NCI-H187 (cell line): Measurements from ENCODE around the gene FGGY.

Experiments
- DNase-seq, 2 experiments: peaks; one replicate each; lab custom pipeline; 2025; lab: John Stamatoyannopoulos, UW

FGGY gene

DNA sequence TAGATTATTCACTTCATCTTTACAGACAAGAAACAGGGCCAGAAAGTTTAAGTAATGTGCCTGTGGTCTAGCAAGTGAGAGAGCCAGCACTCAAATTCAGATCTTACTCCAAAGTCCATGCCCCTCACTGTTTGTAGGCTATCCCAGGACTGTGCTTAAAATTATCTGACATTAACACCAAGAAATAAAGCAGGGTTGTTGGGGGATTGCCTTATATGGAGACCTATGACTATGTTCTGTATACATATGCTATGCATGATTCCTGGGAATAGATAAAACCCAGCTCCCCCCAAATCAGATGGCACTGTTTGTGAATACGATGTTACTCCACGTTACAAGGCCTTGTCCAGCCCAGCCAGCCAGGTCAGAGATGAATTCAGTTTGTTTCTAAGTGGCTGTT is 386.3 kb downstream of the FGGY start:
- no peak for DNase-seq

DNA sequence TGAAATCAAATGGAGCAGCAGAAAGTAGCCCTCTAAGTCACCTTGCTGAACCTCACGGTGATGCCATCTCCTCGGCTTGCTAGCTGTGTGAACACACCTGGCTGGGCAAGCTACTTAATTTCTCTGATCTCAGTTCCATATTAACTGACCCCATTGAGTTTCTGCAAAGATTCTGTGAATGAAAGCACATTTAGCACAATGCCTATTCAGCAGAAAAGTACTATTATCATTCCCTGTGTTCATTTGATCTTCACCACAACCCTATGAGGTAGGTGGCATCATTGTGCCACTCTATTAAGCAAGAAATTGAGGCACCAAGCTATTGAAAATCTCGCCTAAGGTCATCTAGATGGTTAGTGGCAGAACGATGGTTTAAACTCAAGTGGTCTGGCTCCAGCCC is 387.8 kb downstream of the FGGY start:
- DNase-seq, result no peak

DNA sequence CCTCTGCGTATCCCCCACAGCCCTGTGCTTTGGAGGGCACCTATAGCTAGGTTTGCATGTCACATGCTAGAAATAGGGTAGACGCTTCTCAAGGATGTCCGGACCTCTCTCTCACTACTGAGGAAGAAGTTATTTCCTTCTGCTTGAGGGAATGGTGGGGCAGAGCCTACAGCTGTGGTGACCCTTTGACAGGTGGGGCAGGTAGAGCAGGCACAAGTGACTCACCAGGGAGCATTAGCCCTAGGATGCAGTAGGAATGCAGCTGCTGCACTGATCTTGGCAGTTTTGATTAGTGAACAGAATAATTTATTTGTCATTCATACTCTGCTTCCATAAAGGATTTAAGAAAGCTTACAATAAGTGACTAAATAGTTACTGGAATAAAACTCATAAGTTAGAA is 388.2 kb downstream of the FGGY start:
- DNase-seq, result no peak

DNA sequence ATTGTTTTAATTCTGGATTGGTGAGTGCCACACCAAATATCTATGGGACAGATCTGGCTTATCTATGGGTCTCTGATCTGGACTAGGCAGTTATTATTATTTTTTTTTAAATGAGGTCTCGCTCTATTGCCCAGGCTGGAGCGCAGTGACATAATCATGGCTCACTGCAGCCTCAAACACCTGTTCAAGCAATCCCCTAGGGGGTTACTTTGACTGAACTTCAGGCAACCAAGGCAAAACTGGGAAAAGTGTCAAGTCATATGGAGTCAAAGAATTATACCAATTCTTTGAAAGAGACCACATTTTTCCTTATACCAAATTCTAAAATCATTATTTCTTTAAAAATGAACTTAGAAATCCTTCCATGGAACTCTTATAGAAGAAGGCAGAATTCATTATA is 388.8 kb downstream of the FGGY start:
- peak in 1 of 2 experiments; percentile 22 for DNase-seq

DNA sequence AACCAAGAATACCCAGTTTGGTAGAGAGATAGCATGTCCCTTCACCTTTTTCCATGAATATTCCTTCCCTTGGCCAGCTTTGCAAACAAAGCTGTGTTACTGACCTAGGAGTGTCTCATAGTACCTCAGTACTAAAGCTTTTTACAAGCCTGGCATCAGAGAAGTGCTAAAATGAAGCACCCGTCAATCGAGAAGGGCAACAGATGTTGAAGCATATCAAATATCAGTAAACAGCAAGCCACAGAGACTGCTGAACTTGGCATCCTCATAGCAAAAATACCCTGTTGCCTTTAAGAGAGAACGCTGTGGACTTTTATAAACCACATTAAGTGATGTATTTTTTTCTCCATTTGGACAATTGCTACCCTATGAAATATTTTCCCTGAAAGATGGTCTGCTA is 389.3 kb downstream of the FGGY start:
- peak in 1 of 2 experiments; percentile 58 for DNase-seq

DNA sequence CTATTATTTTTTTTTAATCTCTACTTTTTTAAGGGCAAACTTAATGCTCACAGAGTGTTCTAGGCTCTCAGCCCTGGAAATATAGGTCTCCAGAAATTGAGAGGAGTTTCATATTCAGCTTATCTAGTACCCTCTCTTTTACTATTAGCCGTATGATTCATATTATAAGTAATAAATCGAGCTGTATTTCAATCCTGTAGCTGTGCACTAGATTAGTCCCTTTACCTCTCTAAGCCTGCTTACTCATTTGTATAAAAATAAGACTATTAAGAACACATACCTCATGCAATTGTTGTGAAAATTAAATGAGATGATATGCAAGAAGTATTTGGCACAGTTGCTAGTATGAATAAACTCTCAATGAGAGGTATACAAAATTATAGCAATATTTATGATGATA is 389.7 kb downstream of the FGGY start:
- no peak for DNase-seq

DNA sequence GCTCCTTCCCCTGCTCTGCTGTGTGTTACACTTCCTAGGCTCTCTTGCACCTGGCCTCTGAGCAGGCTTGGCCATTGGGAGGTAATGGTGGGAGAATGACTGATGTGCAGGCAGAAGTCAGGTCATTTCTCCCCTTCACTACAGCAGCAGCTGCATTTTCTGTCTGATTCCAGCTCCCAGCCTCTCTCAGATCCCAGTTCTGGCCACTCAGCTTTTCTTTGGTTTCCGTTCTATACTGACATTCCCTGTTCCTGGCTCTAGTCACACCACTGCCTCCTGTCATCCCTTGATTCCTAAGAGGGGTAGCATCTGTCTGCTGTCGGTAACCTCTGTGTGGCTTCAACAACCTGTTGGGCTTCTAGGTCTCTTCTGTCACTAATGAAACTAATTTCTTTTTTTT is 390.2 kb downstream of the FGGY start:
- DNase-seq, result no peak

DNA sequence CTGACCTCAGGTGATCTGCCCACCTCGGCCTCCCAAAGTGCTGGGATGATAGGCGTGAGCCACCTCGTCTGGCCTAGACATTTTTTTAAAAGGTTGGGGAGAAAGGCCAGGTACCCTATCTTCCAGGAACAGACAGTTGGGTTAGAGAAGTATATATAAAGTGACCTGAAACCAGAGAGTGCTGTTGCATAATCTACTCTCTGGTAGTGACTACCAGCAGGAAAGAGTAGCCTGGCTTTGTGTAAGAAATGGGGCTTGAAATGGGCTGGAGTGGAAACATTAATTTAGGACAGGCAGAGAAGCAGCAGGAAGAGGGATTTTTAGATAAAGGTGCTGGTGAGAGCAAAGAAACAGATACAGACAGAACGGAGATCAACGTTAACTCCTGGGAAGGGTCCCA is 392.1 kb downstream of the FGGY start:
- no peak for DNase-seq

DNA sequence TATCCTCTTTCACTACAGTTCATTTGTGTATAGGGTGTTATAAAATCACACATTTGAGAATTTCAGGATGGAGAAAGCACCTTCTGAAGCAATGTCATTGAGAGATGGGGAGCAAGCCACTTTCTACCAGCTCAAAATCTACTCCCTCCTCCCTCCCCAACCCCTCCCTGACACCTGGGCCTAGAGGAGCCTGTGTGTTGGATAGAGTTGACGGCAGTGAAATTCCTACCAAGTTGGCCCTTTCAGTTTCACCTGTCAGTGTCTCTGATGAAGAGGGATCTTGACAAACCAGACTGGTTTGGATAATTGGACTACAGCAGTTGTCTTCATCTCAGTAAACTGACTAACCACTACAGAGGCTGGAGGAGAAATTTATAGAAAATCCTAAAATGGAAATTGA is 392.8 kb downstream of the FGGY start:
- DNase-seq, result no peak

DNA sequence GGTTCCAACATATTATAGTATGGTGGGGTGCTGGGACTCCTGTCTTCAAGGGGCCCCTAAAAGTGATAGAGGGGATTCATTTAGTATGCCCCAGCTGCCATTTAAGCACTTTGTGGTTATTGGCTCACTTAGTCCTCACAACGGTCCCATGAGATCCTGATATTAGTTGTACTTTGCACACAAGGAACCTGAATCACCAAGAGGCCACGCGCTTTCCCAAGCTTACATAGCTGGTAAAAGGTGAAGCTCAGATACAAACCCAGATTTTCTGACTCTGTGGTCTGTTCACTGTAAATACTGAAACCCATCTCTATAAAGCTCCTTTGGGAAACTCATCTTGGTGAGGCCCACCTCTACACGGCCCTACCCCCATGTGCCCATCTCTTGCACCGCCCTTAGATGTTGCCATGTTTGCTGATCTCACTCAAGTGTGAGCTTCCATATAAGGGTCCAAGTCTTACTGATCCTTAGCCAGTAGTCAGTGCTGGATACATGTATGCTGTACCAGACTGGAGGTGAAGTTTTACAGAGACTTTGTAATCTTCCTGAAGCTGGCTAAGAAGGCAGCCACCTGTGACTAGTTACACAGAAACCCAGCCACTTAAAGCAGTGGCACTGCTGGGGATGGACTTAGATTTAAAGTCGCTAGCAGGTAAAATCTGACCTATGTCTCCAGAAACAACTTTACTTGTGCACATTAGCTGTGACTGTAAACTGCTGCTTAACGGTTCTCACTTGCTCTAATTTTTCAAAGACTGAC is 393.5 kb downstream of the FGGY start:
- no peak for DNase-seq

DNA sequence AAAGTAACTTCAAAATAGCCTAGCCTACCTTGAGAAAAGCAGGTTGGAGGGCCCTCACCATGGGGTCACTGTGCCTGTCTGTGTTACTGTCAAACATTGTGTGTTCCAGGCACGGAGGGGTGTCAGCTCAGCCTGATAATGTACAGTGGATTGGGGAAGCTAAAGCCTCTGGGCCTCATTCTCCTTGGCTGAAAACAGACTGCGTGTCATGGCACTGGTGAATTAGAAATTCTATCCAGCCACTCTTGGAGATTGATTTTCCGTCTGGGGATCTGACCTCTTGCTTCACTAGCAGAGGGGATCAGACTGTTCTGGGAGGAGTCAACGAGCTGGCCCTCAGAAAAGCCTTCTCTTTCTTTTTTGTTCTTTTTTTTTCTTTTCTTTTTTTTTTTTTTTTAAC is 394.4 kb downstream of the FGGY start:
- DNase-seq, result no peak

DNA sequence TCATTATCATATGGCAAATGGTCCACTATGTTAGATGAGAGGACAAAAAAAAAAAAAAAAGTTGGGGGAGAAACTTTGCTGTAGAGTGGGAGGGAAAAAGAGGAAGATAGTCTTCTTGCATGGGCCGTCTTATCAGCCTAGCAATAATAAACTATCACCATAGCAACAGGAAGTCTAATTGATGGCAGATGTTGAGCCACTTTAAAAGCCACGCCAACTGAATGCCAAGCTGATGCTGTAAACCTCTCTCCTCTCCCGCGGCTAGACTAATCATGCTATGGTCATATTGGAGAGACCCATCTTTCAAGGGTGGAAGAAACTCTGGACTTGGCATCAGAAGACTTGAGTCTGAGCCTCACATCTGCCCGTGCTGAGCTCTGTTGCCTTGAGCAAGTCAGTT is 395.7 kb downstream of the FGGY start:
- no peak for DNase-seq

DNA sequence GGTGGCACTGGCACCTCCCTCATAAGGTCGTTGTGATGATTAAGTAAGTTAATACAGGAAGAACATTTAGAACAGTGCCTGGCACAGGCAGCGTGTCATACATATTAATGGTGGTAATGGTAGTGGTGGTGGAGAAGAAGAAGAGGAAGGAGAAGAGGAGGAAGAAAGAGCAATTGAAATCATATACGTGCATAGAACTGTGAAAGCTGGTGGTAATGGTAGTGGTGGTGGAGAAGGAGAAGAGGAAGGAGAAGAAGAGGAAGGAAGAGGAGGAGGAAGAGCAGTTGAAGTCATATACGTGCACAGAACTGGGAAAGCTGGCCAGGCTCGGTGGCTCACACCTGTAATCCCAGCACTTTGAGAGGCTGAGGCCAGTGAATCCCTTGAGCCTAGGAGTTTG is 396.5 kb downstream of the FGGY start:
- no peak for DNase-seq

DNA sequence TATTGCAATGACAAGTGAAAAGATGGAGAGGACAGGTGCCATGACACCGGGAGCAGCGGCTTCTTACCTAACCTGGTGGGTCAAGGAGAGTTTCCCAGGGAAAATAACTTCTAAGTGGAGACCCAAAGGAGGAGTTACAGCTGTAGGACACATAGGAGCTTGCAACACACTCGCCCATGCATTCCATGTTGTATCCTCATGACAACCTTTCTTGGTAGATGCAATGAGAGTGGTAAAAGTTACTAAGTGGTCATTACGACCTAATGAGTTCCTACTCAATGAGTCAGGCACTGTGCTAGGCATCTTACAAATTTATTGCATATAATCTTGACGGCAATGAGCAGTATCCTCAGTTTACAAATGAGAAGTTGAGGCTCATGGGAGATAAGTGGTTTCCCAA is 398.4 kb downstream of the FGGY start:
- no peak for DNase-seq

DNA sequence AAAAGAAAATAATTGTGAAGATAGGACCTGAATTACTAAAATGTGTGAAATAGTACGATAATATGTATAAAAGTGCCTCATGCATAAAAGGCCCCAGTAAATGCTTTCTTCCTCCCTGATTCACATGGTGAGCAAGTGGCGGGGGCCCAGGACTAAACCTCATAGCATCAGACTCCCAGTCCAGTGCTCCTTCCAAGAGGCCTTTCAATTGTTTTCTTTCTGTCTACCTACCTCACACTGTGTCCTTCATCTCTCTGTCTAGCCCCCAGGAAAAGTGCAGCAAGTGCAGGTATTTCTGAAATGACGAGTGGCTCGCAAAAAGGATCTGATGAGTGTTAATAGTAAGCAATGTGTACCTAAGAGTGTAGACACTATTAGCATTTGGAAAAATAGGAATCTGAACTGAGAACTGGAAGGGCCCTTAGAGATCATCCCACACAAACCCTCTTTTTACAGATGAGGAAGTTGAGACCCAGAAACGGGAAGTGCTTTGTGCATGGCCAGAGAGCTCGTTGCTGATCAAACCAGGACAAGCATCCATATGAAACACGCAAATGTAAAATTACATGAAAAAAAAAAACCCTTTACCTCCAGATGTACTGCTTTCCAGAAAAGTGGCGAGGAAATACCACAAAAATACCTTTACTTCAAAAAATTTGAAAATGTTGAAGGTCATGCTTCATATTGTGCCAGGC is 399.7 kb downstream of the FGGY start:
- no peak for DNase-seq

DNA sequence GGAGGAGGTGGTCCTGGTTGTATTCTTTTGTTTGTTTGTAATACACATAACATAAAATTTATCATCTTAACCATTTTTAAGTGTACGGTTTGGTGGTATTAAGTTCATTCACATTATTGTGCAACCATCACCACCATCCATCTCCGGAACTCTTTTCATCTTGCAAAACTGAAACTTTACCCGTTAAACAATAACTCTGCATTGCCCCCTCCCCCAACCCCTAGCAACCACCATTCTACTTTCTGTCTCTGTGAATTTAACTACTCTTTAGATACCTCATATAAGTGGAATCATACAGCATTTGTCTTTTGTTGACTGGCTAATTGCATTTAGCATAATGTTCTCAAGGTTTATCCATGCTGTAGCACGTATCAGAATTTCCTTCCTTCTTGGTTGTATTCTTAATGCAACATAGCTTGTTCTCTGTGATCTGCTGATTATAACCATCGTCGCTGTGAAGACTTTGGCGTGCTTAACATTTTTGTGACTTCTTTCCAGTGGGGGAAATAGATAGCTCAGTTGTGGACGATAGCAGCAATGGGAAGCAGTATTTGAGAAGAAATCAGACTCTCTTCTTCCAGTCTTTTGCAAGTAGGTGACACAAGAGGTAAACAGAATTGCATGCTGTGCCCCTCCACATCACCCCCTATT is 400.4 kb downstream of the FGGY start:
- no peak for DNase-seq

DNA sequence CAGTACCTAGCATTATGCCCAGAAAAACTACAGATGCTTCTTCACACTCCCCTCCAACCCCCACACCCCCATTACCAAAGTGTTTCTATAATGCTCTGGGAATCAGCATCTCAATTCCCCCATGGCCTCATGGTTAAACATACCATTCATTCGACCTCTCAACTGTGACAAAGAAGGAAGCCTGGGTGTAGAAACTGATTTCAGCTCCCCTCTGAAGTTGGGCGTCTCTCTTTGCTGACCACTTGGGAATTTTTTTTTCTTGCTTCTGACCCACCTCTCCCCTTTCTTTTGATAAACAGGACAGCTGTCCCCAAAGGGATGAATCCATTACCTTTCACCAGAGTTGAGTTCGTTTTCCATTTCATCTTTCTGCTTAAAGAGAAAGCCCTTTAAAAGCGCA is 401.5 kb downstream of the FGGY start:
- DNase-seq, result no peak

DNA sequence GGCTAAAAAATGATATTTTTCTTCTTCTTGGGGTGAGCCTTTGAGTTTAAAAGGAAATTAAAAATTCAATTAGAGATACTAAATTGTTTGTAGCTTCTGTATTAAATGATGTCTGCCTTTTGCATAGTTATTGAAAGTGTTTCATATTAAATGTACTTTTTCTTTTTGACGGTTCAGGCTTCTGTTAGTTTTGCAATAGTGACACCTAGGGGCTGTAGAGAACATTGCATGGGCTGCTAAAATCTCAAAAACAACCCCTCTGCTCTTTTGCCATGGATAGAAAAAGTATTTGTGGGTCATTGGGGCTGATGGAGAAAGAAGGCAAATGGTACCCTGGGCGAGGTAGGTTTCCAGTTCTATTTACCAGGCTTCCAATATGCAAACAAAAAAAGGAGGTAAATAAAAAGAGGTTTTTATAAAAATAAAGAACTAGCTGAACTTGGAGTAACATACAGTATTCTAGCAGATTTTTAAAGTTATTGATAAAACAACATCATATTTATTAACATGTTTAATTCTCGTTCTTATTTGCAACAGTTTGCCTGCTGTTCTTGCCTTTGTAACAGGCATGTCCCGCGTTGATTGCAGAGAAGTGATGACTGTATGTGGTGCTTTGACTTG is 402.4 kb downstream of the FGGY start:
- no peak for DNase-seq

DNA sequence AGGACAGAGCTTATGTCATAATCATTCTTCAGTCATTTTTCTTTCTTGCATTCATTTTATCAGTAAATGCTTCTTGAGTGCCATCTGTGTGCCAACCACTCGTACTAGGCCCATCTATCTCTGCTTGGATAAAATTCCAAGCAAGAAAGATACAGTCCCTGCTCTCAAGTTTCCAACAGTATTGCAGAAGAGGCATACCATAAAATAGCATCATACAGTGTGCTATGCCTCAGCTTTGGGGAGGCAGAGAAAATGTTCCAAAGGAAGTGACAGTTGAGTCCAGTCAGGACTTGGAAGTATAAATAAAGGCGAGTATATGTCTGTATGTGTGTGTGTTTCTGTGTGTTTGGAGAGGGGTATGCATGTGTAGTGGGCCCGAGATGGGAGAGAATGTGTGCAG is 404.5 kb downstream of the FGGY start:
- no peak for DNase-seq

DNA sequence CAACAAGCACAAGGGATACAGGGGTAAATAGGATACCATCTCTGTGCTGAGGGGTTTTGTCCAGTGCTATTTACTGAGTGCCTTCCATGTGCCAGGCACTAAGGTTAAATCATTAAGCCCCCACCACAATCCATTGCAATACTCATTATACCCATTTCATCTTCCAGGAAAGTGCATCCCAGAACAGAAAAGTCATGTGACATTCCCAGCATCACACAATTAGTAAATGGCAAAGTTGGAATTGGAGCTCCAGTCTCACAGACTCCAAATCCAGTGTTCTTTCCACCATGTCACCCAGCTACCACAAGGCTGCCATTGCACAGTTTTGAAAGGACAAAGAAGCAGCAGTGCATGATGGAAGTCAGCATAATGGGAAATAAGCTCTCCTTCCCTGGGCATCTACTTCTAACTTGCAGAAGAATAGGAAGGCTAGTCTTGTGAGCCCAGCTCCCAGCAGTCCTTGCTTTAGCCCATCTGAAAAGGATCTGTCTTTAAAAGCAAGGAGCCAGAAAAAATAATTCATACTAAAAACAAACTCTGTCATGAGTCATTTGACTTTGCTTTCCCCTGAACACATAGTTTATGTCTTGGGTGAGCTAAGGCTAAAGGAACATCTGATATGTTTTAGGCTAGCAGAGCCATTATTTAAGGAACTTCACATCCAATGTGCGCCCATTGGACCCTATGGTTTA is 406.5 kb downstream of the FGGY start:
- DNase-seq, result no peak

DNA sequence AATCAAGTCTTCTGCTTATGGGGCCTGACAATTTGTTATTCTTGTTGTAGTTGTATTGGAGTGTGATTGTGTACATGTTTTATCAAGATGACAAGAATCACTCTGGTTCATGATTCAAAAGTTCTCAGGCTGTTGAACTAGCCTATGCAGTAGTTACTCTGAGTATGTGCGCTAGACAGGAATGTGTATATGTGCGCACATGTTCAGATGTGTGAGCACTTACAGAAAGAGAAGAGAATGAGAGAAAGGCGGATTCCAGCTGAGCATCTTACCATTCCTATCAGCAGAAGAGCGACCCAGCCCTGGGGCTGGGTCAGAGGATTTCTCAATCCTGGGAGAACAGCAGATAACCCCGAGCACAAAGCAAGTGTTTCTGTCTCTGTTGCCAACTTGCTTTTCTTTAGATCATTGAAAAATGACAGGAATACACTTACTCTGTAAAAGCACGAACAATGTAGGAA is 407.1 kb downstream of the FGGY start:
- DNase-seq, result no peak

DNA sequence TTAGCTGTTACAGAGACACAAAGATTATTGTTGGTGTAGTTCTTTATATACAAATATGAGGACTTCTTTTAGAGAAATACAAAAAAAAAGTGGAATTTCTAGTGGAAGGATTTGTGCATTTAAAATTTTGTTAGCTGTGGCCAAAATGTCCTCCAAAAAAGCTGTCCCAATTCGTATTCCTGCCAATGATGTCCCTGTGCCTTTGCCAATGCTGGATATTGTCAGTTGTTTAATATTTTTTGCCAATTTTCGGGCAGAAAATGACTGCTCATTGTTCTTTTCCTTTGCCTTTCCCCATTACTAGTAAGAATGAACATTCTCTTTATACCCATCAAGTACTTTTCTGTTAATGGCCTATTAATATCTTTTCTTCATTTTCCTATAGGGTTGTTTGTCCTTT is 407.8 kb downstream of the FGGY start:
- no peak for DNase-seq
